Osteoblast (primary cell): ENCODE data around the gene KRT13. TPM values are rescaled to one million over a fixed set of nuclear protein-coding genes. Genes with fewer than 3 reads are reported as not detected.

Experiments
- DNase-seq: peaks from one replicate; pipeline ENCODE4 v3.0.0; 2011; ENCODE audit warnings: low spot score, mixed read lengths; ENCODE audit not compliant: insufficient read length; ENCODE audit errors: missing footprints
- H2AFZ ChIP-seq: 2 replicates; pipeline ENCODE4 v1.6.0; 2011; ENCODE audit warnings: mild to moderate bottlenecking, low read length
- H3K27ac ChIP-seq: 2 replicates; pipeline ENCODE4 v1.5.1; 2011; ENCODE audit warnings: mild to moderate bottlenecking, low read depth, low read length, moderate library complexity
- H3K27me3 ChIP-seq: 2 replicates; pipeline ENCODE4 v1.6.0; 2012; ENCODE audit warnings: mild to moderate bottlenecking, control low read depth, inconsistent platforms, low read length, moderate library complexity; ENCODE audit not compliant: insufficient read depth
- H3K36me3 ChIP-seq: 2 replicates; pipeline ENCODE4 v1.5.1; 2011; ENCODE audit warnings: mild to moderate bottlenecking, low read length, control low read depth, moderate library complexity; ENCODE audit not compliant: insufficient read depth
- H3K4me1 ChIP-seq: 2 replicates; pipeline ENCODE4 v1.5.1; 2011; ENCODE audit warnings: mild to moderate bottlenecking, low read length, control low read depth, moderate library complexity; ENCODE audit not compliant: insufficient read depth
- H3K4me2 ChIP-seq: 2 replicates; pipeline ENCODE4 v1.6.0; 2011; ENCODE audit warnings: mild to moderate bottlenecking, low read length; ENCODE audit not compliant: insufficient read depth
- H3K4me3 ChIP-seq: fragments of 200-600 bp; sonication (generic); 3 replicates; pipeline ENCODE4 v1.5.1; 2012; ENCODE audit warnings: mild to moderate bottlenecking, low read length, inconsistent platforms; ENCODE audit not compliant: insufficient read depth
- H3K79me2 ChIP-seq: 2 replicates; pipeline ENCODE4 v1.6.0; 2012; ENCODE audit warnings: mild to moderate bottlenecking, low read length, control low read depth, inconsistent platforms; ENCODE audit not compliant: insufficient read depth
- H3K9me3 ChIP-seq: 2 replicates; pipeline ENCODE4 v1.5.1; 2011; ENCODE audit warnings: low read depth, low read length, control low read depth
- H4K20me1 ChIP-seq: 2 replicates; pipeline ENCODE4 v1.6.0; 2012; ENCODE audit warnings: mild to moderate bottlenecking, low read length, control low read depth; ENCODE audit not compliant: insufficient read depth
- total RNA-seq: library from RNA; depleted of rRNA; stranded (reverse); fragments of >200 nt; gene quantifications from 2 replicates; pipeline ENCODE4 v1.2.3, GENCODE V29; 2012
- TF ChIP-seq, protein P1 (sequence below): IDR thresholded peaks from 2 replicates; pipeline ENCODE4 v1.5.1; 2011; ENCODE audit warnings: mild to moderate bottlenecking, low read depth, low read length, moderate library complexity; ENCODE audit errors: extremely low read depth

Gene KRT13
- total RNA-seq, 1 donor: not detected

DNA sequence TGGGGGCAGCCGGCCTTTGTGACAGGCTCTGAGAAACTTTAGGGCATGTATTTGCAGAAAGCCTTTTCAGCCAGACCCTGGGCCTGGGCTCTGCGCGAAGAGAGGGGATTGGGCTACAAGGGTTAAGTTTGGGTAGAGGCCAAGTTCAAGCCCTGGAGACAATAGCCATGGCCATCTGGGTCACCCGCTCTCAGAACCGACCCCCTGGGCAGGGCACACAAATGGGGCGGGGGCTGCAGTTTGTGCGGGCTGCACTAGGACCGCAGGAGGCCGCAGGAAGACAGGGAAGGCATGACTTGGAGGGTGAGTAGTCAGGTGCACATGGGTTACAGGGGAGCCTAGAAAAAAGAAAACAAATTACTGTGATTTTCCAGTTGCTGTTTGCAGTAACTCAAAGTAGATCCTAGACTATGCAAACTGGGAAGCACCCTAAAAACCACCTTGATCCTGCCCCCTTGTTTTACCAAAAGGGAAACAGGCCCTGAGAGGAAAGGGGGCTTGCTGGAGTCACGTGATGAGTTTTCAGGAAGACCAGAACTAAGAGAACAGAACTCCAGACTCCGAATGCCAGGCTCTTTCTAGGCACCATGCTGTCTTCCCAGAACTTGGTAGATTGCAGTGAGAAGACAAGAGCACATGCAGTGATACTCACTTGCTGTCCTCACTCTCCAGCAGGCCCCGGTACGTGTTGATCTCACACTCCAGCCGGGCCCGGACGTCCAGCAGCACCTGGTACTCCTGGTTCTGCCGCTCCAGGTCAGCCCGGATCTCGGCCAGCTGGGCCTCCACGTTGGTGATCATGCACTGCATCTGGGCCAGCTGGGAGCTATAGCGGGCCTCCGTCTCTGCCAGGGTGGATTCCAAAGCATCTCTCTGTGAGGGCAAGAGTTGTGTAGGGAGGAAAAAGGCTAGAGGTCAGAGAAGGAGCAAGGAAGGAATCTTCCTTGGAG, 28.3 kb downstream of the KRT13 start:
- Histone ChIP-seq H3K4me1 (no peaks in the 10 kb centered on the region), H3K27me3 (no peaks in the 10 kb centered on the region), H3K27ac (no peak overlapping the region), H3K9me3 (no peaks in the 10 kb centered on the region), H4K20me1 (no peaks in the 10 kb centered on the region), H3K4me2 (no peak overlapping the region), H3K79me2 (no peaks in the 10 kb centered on the region), H2AFZ (no peak overlapping the region), H3K4me3 (no peak overlapping the region), H3K36me3 (no peaks in the 10 kb centered on the region)
- TF ChIP-seq, protein P1, sequence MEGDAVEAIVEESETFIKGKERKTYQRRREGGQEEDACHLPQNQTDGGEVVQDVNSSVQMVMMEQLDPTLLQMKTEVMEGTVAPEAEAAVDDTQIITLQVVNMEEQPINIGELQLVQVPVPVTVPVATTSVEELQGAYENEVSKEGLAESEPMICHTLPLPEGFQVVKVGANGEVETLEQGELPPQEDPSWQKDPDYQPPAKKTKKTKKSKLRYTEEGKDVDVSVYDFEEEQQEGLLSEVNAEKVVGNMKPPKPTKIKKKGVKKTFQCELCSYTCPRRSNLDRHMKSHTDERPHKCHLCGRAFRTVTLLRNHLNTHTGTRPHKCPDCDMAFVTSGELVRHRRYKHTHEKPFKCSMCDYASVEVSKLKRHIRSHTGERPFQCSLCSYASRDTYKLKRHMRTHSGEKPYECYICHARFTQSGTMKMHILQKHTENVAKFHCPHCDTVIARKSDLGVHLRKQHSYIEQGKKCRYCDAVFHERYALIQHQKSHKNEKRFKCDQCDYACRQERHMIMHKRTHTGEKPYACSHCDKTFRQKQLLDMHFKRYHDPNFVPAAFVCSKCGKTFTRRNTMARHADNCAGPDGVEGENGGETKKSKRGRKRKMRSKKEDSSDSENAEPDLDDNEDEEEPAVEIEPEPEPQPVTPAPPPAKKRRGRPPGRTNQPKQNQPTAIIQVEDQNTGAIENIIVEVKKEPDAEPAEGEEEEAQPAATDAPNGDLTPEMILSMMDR: no peak
- DNase-seq: no peak

DNA sequence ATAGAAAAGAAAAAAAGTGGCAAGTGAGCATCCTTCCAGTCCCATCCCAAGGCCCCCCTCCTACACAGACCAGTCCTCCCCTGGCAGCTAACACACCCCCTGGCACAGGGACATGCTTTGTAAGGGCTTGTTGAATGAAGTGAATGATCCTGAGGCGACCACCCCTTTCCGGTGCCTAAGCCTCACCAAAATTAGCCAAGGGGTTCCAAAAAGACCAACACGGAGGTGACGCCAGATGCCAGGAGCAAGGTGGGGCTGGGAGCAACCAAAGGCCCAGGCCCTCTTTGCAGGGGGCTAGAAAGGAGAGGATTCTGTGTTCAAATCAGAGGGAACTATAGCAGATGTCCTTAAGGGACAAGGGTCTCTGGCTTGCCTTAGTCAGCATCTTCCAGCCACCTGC, 30.0 kb downstream of the KRT13 start:
- no peak overlapping the region for H3K4me2 ChIP-seq
- no peaks in the 10 kb centered on the region for H3K36me3 ChIP-seq
- no peak overlapping the region for H2AFZ ChIP-seq
- H3K79me2 ChIP-seq: no peaks in the 10 kb centered on the region
- H3K4me3 ChIP-seq: no peak overlapping the region
- no peaks in the 10 kb centered on the region for H4K20me1 ChIP-seq
- no peak overlapping the region for H3K27ac ChIP-seq
- H3K9me3 ChIP-seq: peaks cover 5% of the 10 kb centered on the region
- TF ChIP-seq, protein P1: no peak
- no peak for DNase-seq
- no peaks in the 10 kb centered on the region for H3K4me1 ChIP-seq
- H3K27me3 ChIP-seq: no peaks in the 10 kb centered on the region

DNA sequence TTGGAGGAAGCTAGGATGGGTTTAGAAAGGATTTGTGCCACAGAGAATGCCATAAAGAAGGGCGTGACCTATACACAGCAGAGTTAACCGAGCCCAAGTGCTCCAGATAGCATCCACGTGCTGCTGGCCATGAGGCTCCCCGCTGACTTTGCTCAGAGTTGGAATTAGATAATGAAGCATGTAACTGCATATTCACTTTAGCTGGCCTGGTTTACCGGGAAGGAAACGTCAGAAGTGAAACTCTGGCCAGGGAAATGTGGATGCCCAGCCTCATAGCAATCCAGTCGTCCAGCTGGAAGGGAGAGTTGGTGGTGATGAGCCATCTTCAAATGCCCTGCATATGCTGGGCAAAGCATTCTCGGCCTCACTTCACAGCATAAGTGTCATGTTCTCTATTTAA, 30.5 kb downstream of the KRT13 start:
- H3K4me2 ChIP-seq: no peak overlapping the region
- no peaks in the 10 kb centered on the region for H3K79me2 ChIP-seq
- H3K4me3 ChIP-seq: no peak overlapping the region
- H3K27me3 ChIP-seq: no peaks in the 10 kb centered on the region
- DNase-seq: no peak
- H3K4me1 ChIP-seq: no peaks in the 10 kb centered on the region
- no peak overlapping the region for H2AFZ ChIP-seq
- no peaks in the 10 kb centered on the region for H4K20me1 ChIP-seq
- no peaks in the 10 kb centered on the region for H3K36me3 ChIP-seq
- H3K27ac ChIP-seq: no peak overlapping the region
- TF ChIP-seq, protein P1: no peak
- peaks cover 5% of the 10 kb centered on the region for H3K9me3 ChIP-seq

DNA sequence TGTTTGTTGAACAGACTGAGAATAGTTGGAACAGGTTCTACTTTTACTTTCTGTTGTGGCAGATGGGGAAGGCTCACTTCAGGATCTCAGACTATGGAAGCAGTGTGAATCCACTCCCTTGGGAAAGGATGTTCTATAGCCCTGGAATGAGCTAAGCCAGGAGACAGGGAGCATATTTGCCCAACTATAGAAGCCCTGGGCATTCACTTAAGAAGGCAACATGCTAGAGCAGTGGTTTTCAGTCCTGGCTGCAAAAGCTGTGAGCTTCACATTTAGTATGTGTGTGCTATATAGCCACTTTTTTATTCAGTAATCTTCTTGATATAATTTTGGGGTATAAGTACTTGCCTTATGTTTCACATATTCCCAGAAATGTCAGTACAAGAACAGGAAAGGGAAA, 37.1 kb downstream of the KRT13 start:
- no peaks in the 10 kb centered on the region for H3K79me2 ChIP-seq
- H4K20me1 ChIP-seq: no peaks in the 10 kb centered on the region
- no peak for DNase-seq
- peaks cover 19% of the 10 kb centered on the region for H3K4me1 ChIP-seq
- H3K4me3 ChIP-seq: no peak overlapping the region
- no peak overlapping the region for H3K4me2 ChIP-seq
- TF ChIP-seq, protein P1: no peak
- no peak overlapping the region for H2AFZ ChIP-seq
- H3K27ac ChIP-seq: no peak overlapping the region
- no peaks in the 10 kb centered on the region for H3K27me3 ChIP-seq
- peaks cover 5% of the 10 kb centered on the region for H3K9me3 ChIP-seq
- no peaks in the 10 kb centered on the region for H3K36me3 ChIP-seq
